ENCODE measurements around the gene IL1RL1.

IL1RL1 gene

GRCh38 chr2:102296449-102296848 is 14.9 kb upstream of the IL1RL1 start:
- H3K4me3 ChIP-seq (ENCODE audit: low read length): no peak overlapping the region
- H3K9me3 ChIP-seq (ENCODE audit: insufficient read depth, low read depth, low read length): no peaks in the 10 kb centered on the region
- H3K4me1 ChIP-seq (ENCODE audit: insufficient read depth, low read length): no peaks in the 10 kb centered on the region
- no peaks in the 10 kb centered on the region for H3K27me3 ChIP-seq (ENCODE audit: insufficient read depth, low read length)
- H3K27ac ChIP-seq (ENCODE audit: low read length): no peak overlapping the region
- H3K9ac ChIP-seq (ENCODE audit: low read depth, low read length): no peak overlapping the region
- no peaks in the 10 kb centered on the region for H3K36me3 ChIP-seq (ENCODE audit: insufficient read depth, low read depth, low read length)

GRCh38 chr2:102297891-102298290 is 13.5 kb upstream of the IL1RL1 start:
- H3K27me3 ChIP-seq (ENCODE audit: insufficient read depth, low read length): no peaks in the 10 kb centered on the region
- H3K27ac ChIP-seq (ENCODE audit: low read length): no peak overlapping the region
- H3K4me3 ChIP-seq (ENCODE audit: low read length): no peak overlapping the region
- H3K9ac ChIP-seq (ENCODE audit: low read depth, low read length): no peak overlapping the region
- H3K36me3 ChIP-seq (ENCODE audit: insufficient read depth, low read depth, low read length): no peaks in the 10 kb centered on the region
- no peaks in the 10 kb centered on the region for H3K4me1 ChIP-seq (ENCODE audit: insufficient read depth, low read length)
- no peaks in the 10 kb centered on the region for H3K9me3 ChIP-seq (ENCODE audit: insufficient read depth, low read depth, low read length)

GRCh38 chr2:102301867-102302362 is 9.4 kb upstream of the IL1RL1 start:
- Histone ChIP-seq H3K9me3 (ENCODE audit: insufficient read depth, low read depth, low read length) (no peaks in the 10 kb centered on the region), H3K27me3 (ENCODE audit: insufficient read depth, low read length) (no peaks in the 10 kb centered on the region), H3K4me1 (ENCODE audit: insufficient read depth, low read length) (no peaks in the 10 kb centered on the region), H3K36me3 (ENCODE audit: insufficient read depth, low read depth, low read length) (no peaks in the 10 kb centered on the region), H3K4me3 (ENCODE audit: low read length) (no peak overlapping the region), H3K27ac (ENCODE audit: low read length) (no peak overlapping the region), H3K9ac (ENCODE audit: low read depth, low read length) (no peak overlapping the region)

- Histone ChIP-seq H3K36me3 (ENCODE audit: insufficient read depth, low read depth, low read length) (no peaks in the 10 kb centered on the region), H3K27me3 (ENCODE audit: insufficient read depth, low read length) (no peaks in the 10 kb centered on the region), H3K9me3 (ENCODE audit: insufficient read depth, low read depth, low read length) (no peaks in the 10 kb centered on the region), H3K27ac (ENCODE audit: low read length) (no peak overlapping the region), H3K4me1 (ENCODE audit: insufficient read depth, low read length) (no peaks in the 10 kb centered on the region), H3K4me3 (ENCODE audit: low read length) (no peak overlapping the region), H3K9ac (ENCODE audit: low read depth, low read length) (no peak overlapping the region)
Measured at GRCh38 chr2:102302458-102302857, 8.9 kb upstream of the IL1RL1 start.

- no peaks in the 10 kb centered on the region for H3K4me1 ChIP-seq (ENCODE audit: insufficient read depth, low read length)
- no peaks in the 10 kb centered on the region for H3K36me3 ChIP-seq (ENCODE audit: insufficient read depth, low read depth, low read length)
- H3K9ac ChIP-seq (ENCODE audit: low read depth, low read length): no peak overlapping the region
- H3K9me3 ChIP-seq (ENCODE audit: insufficient read depth, low read depth, low read length): no peaks in the 10 kb centered on the region
- H3K27ac ChIP-seq (ENCODE audit: low read length): no peak overlapping the region
- H3K27me3 ChIP-seq (ENCODE audit: insufficient read depth, low read length): no peaks in the 10 kb centered on the region
- no peak overlapping the region for H3K4me3 ChIP-seq (ENCODE audit: low read length)
Measured at GRCh38 chr2:102303589-102303988, 7.8 kb upstream of the IL1RL1 start.

- H3K36me3 ChIP-seq (ENCODE audit: insufficient read depth, low read depth, low read length): no peaks in the 10 kb centered on the region
- H3K27me3 ChIP-seq (ENCODE audit: insufficient read depth, low read length): no peaks in the 10 kb centered on the region
- no peaks in the 10 kb centered on the region for H3K9me3 ChIP-seq (ENCODE audit: insufficient read depth, low read depth, low read length)
- no peaks in the 10 kb centered on the region for H3K4me1 ChIP-seq (ENCODE audit: insufficient read depth, low read length)
- no peak overlapping the region for H3K4me3 ChIP-seq (ENCODE audit: low read length)
- H3K27ac ChIP-seq (ENCODE audit: low read length): no peak overlapping the region
- no peak overlapping the region for H3K9ac ChIP-seq (ENCODE audit: low read depth, low read length)
Measured at GRCh38 chr2:102304268-102304667, 7.1 kb upstream of the IL1RL1 start.

- no peaks in the 10 kb centered on the region for H3K27me3 ChIP-seq (ENCODE audit: insufficient read depth, low read length)
- no peaks in the 10 kb centered on the region for H3K9me3 ChIP-seq (ENCODE audit: insufficient read depth, low read depth, low read length)
- H3K36me3 ChIP-seq (ENCODE audit: insufficient read depth, low read depth, low read length): no peaks in the 10 kb centered on the region
- H3K27ac ChIP-seq (ENCODE audit: low read length): no peak overlapping the region
- no peaks in the 10 kb centered on the region for H3K4me1 ChIP-seq (ENCODE audit: insufficient read depth, low read length)
- no peak overlapping the region for H3K4me3 ChIP-seq (ENCODE audit: low read length)
- no peak overlapping the region for H3K9ac ChIP-seq (ENCODE audit: low read depth, low read length)
Measured at GRCh38 chr2:102304711-102305611, 6.4 kb upstream of the IL1RL1 start.

GRCh38 chr2:102306125-102306524 is 5.2 kb upstream of the IL1RL1 start:
- no peak overlapping the region for H3K27ac ChIP-seq (ENCODE audit: low read length)
- H3K4me3 ChIP-seq (ENCODE audit: low read length): no peak overlapping the region
- H3K4me1 ChIP-seq (ENCODE audit: insufficient read depth, low read length): no peaks in the 10 kb centered on the region
- no peaks in the 10 kb centered on the region for H3K27me3 ChIP-seq (ENCODE audit: insufficient read depth, low read length)
- no peak overlapping the region for H3K9ac ChIP-seq (ENCODE audit: low read depth, low read length)
- no peaks in the 10 kb centered on the region for H3K9me3 ChIP-seq (ENCODE audit: insufficient read depth, low read depth, low read length)
- no peaks in the 10 kb centered on the region for H3K36me3 ChIP-seq (ENCODE audit: insufficient read depth, low read depth, low read length)

- Histone ChIP-seq H3K9ac (ENCODE audit: low read depth, low read length) (no peak overlapping the region), H3K4me1 (ENCODE audit: insufficient read depth, low read length) (no peaks in the 10 kb centered on the region), H3K27ac (ENCODE audit: low read length) (no peak overlapping the region), H3K4me3 (ENCODE audit: low read length) (no peak overlapping the region), H3K9me3 (ENCODE audit: insufficient read depth, low read depth, low read length) (peaks cover 4% of the 10 kb centered on the region; the same call in 1 of the 2 replicates), H3K27me3 (ENCODE audit: insufficient read depth, low read length) (no peaks in the 10 kb centered on the region), H3K36me3 (ENCODE audit: insufficient read depth, low read depth, low read length) (no peaks in the 10 kb centered on the region)
Measured at GRCh38 chr2:102313025-102313424, 1.7 kb downstream of the IL1RL1 start.

- Histone ChIP-seq H3K4me3 (ENCODE audit: low read length) (no peak overlapping the region), H3K9me3 (ENCODE audit: insufficient read depth, low read depth, low read length) (peaks cover 4% of the 10 kb centered on the region; the same call in 1 of the 2 replicates), H3K9ac (ENCODE audit: low read depth, low read length) (no peak overlapping the region), H3K4me1 (ENCODE audit: insufficient read depth, low read length) (no peaks in the 10 kb centered on the region), H3K27me3 (ENCODE audit: insufficient read depth, low read length) (no peaks in the 10 kb centered on the region), H3K36me3 (ENCODE audit: insufficient read depth, low read depth, low read length) (no peaks in the 10 kb centered on the region), H3K27ac (ENCODE audit: low read length) (no peak overlapping the region)
Measured at GRCh38 chr2:102313471-102313870, 2.1 kb downstream of the IL1RL1 start.

- H3K27ac ChIP-seq (ENCODE audit: low read length): no peak overlapping the region
- H3K9ac ChIP-seq (ENCODE audit: low read depth, low read length): no peak overlapping the region
- H3K27me3 ChIP-seq (ENCODE audit: insufficient read depth, low read length): no peaks in the 10 kb centered on the region
- no peaks in the 10 kb centered on the region for H3K36me3 ChIP-seq (ENCODE audit: insufficient read depth, low read depth, low read length)
- peaks cover 4% of the 10 kb centered on the region; the same call in 1 of the 2 replicates for H3K9me3 ChIP-seq (ENCODE audit: insufficient read depth, low read depth, low read length)
- no peak overlapping the region for H3K4me3 ChIP-seq (ENCODE audit: low read length)
- no peaks in the 10 kb centered on the region for H3K4me1 ChIP-seq (ENCODE audit: insufficient read depth, low read length)
Measured at GRCh38 chr2:102313950-102314349, 2.6 kb downstream of the IL1RL1 start.

GRCh38 chr2:102315921-102316320 is 4.6 kb downstream of the IL1RL1 start:
- no peak overlapping the region for H3K27ac ChIP-seq (ENCODE audit: low read length)
- no peaks in the 10 kb centered on the region for H3K36me3 ChIP-seq (ENCODE audit: insufficient read depth, low read depth, low read length)
- no peak overlapping the region for H3K9ac ChIP-seq (ENCODE audit: low read depth, low read length)
- H3K4me3 ChIP-seq (ENCODE audit: low read length): no peak overlapping the region
- no peaks in the 10 kb centered on the region for H3K4me1 ChIP-seq (ENCODE audit: insufficient read depth, low read length)
- peaks cover 4% of the 10 kb centered on the region; the same call in 1 of the 2 replicates for H3K9me3 ChIP-seq (ENCODE audit: insufficient read depth, low read depth, low read length)
- H3K27me3 ChIP-seq (ENCODE audit: insufficient read depth, low read length): no peaks in the 10 kb centered on the region

Data from iPS-20b (cell line).